Measurements from ENCODE around the gene PPP2R5C. TPM values are rescaled to one million over a fixed set of nuclear protein-coding genes. Genes with fewer than 3 reads are reported as not detected.

PPP2R5C gene
- total and polyA plus RNA-seq, 2 of the 4 experiments (the other 2 are of a cell fraction): 65.9 to 78.7 TPM

GRCh38 chr14:101727611-101728366, 33.7 kb upstream of the PPP2R5C start:
- H3K79me1 ChIP-seq (ENCODE audit: low read depth in 1 of 2, low read length in 2 of 2): no peaks in the 10 kb centered on the region
- no peak overlapping the region for H3K18ac ChIP-seq (ENCODE audit: low read depth, low read length)
- no peaks in the 10 kb centered on the region for H3K36me3 ChIP-seq (ENCODE audit: control insufficient read depth, insufficient read depth, low read length)
- H3K27ac ChIP-seq (ENCODE audit: insufficient read depth, low read length): no peak overlapping the region
- ChIA-PET CTCF (no interaction called here), POLR2A (ENCODE audit: unreplicated experiment) (no interaction called here)
- no peak overlapping the region for H2BK20ac ChIP-seq (ENCODE audit: low read depth, low read length)
- DNase-seq (no peak), ATAC-seq (ENCODE audit: low read depth) (no peak)
- no peak overlapping the region for H3K4me2 ChIP-seq (ENCODE audit: low read depth, low read length)
- no peaks in the 10 kb centered on the region for H4K20me1 ChIP-seq (ENCODE audit: insufficient read depth, low read length)
- H3K4me3 ChIP-seq (ENCODE audit: insufficient read depth, low read depth, low read length): no peak overlapping the region
- H2BK5ac ChIP-seq (ENCODE audit: low read depth, low read length, poor library complexity, severe bottlenecking): no peak overlapping the region
- intact Hi-C loops (cut with micrococcal nuclease): no loop called here
- in situ Hi-C loops (cut with MboI; ENCODE audit: low sequenced_read_pairs): no loop called here
- no peak overlapping the region for H3K4ac ChIP-seq (ENCODE audit: low read depth, low read length)
- H2AK5ac ChIP-seq (ENCODE audit: low read depth, low read length): no peak overlapping the region
- no peak overlapping the region for H2AK9ac ChIP-seq (replicated peaks; ENCODE audit: low read depth, low read length, poor library complexity)
- H2AFZ ChIP-seq (replicated peaks; ENCODE audit: low read length, poor library complexity): no peak overlapping the region
- H4K91ac ChIP-seq (ENCODE audit: insufficient read depth, low read depth, low read length): no peak overlapping the region
- H3K23ac ChIP-seq (ENCODE audit: low read depth, low read length): no peak overlapping the region
- H3K4me1 ChIP-seq (ENCODE audit: control insufficient read depth, insufficient read depth, low read length): peaks cover 5% of the 10 kb centered on the region; the same call in 1 of the 2 replicates
- no peaks in the 10 kb centered on the region for H3K9me3 ChIP-seq (ENCODE audit: control insufficient read depth, insufficient read depth, low read length)
- BruUV-seq (replicated peaks): no TSS peak
- no peak overlapping the region for H4K8ac ChIP-seq (ENCODE audit: low read depth in 2 of 2, low read length in 2 of 2)
- no peaks in the 10 kb centered on the region for H3K9me1 ChIP-seq (ENCODE audit: insufficient read depth, low read length)
- no peak overlapping the region for H2BK15ac ChIP-seq (ENCODE audit: low read depth, low read length)
- no peak overlapping the region for H3K14ac ChIP-seq (replicated peaks; ENCODE audit: low read depth, low read length)
- H3K27me3 ChIP-seq (ENCODE audit: control insufficient read depth, insufficient read depth, low read length): 0 out of 2 replicates have a peak, but pooled peaks cover 2% of the 10 kb centered on the region
- no peak for TF ChIP-seq SMC3 (IDR thresholded peaks at IDR 0.05; ENCODE audit: low read depth, low read length)
- H3K9ac ChIP-seq (ENCODE audit: low read depth, low read length): no peak overlapping the region
- H2BK120ac ChIP-seq (ENCODE audit: low read depth, low read length): no peak overlapping the region
- no peak overlapping the region for H3K56ac ChIP-seq (ENCODE audit: extremely low read depth, insufficient read depth, low read length)
- dilution Hi-C loops (cut with HindIII; ENCODE audit: low sequenced_read_pairs, unreplicated experiment): no loop called here
- no CpG with 5 or more reads among the region's 7 CpGs for WGBS, 2 experiments (ENCODE audit: extremely low coverage in 2 of 2, insufficient read length in 1 of 2)
- H4K5ac ChIP-seq (ENCODE audit: low read depth, low read length): no peak overlapping the region
